Measurements from ENCODE around the gene ACAT2.

The ACAT2 gene

DNA sequence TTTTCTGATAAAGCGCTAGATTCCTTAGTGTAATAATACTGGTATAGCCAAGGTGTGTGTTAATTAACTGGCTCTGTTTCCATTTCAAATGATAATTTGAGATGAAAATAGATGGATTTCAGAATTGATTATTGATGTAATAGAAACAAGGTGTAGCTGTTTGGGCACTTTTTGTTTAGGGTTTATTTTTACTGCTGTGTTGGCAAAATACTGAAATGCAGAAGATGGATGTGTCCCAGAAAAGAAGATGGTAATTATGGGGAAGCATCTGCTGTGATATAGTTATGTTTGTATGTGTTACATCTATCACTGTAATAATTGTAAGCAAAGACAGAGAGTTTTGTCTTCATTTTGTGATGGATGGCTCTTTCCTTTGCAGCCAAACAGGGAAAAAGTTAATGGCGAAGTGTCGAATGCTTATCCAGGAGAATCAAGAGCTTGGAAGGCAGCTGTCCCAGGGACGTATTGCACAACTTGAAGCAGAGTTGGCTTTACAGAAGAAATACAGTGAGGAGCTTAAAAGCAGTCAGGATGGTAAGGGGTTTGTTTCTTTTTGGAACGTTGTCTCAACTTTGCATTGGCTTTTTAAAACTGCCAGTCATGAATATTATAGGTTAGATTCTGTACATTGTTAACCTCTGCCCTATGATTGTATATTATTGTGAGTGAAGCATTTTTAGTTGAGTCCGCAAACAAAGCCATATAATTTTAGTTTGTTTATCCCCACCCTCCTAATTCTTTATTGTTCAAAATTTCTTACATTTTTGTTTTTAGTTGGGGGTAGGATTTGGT is 8.6 kb upstream of the ACAT2 start:
- DNase-seq (ENCODE audit: low read depth, low spot score), result no peak
- no peak for TF ChIP-seq SUZ12 (IDR thresholded peaks at IDR 0.05; ENCODE audit: extremely low read depth, insufficient read depth, insufficient read length)
- TF ChIP-seq ZNF274 (IDR thresholded peaks at IDR 0.05; ENCODE audit: low read depth, low read length), result no peak
- no peak for TF ChIP-seq YY1 (IDR thresholded peaks at IDR 0.05; ENCODE audit: insufficient read depth, insufficient read length)
- H3K4me3 ChIP-seq (ENCODE audit: insufficient read length, low read depth), result no peak overlapping the region
- no peaks in the 10 kb centered on the region for H3K4me1 ChIP-seq (ENCODE audit: insufficient read depth, insufficient read length)
- peaks cover 61% of the 10 kb centered on the region for H3K36me3 ChIP-seq (ENCODE audit: insufficient read depth, insufficient read length, low read length)
- H3K9ac ChIP-seq (ENCODE audit: insufficient read length, low read depth), result no peak overlapping the region
- H3K27me3 ChIP-seq (ENCODE audit: insufficient read depth, insufficient read length), result no peaks in the 10 kb centered on the region
- H3K9me3 ChIP-seq (ENCODE audit: insufficient read depth, low read length), result no peaks in the 10 kb centered on the region

DNA sequence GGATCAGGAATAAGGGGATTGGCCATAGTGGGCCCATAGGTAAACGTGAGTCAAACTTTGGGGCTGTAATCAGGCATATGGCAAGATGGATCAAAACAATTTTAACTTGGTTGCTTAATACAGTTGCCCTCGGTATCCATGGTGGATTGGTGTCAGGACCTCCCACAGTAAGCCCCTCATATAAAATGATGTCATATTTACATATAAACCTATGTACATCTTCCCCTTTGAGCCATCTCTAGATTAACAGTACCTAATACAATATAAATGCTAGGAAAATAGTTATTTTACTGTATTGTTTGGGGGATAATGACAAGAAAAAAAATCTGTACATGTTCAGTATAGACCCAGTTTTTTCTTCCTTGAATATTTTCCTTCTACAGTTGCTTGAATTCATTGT is 7.4 kb upstream of the ACAT2 start:
- H3K4me3 ChIP-seq (ENCODE audit: insufficient read length, low read depth), result no peak overlapping the region
- DNase-seq (ENCODE audit: low read depth, low spot score), result no peak
- H3K27me3 ChIP-seq (ENCODE audit: insufficient read depth, insufficient read length), result no peaks in the 10 kb centered on the region
- H3K36me3 ChIP-seq (ENCODE audit: insufficient read depth, insufficient read length, low read length), result peaks cover 61% of the 10 kb centered on the region
- H3K9me3 ChIP-seq (ENCODE audit: insufficient read depth, low read length), result no peaks in the 10 kb centered on the region
- H3K9ac ChIP-seq (ENCODE audit: insufficient read length, low read depth), result no peak overlapping the region
- H3K4me1 ChIP-seq (ENCODE audit: insufficient read depth, insufficient read length), result no peaks in the 10 kb centered on the region
- TF ChIP-seq SUZ12 (IDR thresholded peaks at IDR 0.05; ENCODE audit: extremely low read depth, insufficient read depth, insufficient read length) (no peak), ZNF274 (IDR thresholded peaks at IDR 0.05; ENCODE audit: low read depth, low read length) (no peak), YY1 (IDR thresholded peaks at IDR 0.05; ENCODE audit: insufficient read depth, insufficient read length) (no peak)

DNA sequence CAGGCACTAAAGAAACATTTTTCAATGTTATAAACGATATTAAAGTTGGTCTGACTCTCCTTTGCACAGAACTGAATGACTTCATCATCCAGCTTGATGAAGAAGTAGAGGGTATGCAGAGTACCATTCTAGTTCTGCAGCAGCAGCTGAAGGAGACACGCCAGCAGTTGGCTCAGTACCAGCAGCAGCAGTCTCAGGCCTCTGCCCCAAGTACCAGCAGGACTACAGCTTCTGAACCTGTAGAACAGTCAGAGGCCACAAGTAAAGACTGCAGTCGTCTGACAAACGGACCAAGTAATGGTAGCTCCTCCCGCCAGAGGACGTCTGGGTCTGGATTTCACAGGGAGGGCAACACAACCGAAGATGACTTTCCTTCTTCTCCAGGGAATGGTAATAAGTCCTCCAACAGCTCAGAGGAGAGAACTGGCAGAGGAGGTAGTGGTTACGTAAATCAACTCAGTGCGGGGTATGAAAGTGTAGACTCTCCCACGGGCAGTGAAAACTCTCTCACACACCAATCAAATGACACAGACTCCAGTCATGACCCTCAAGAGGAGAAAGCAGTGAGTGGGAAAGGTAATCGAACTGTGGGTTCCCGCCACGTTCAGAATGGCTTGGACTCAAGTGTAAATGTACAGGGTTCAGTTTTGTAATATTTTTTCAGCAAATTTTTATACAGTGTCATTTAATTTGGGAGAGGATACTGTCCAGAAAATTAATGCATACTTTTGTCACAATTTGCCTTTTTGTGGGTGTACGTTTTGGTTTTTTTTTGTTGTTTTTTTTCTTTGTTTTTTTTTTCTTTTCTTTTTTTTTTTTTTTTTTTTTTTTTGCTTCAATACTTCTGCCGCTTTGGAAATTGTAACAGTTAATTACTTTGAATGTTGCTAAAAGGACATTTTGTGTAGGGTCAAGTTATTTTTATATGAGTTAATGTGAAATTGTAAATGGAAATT is 6.6 kb upstream of the ACAT2 start:
- no peak overlapping the region for H3K4me3 ChIP-seq (ENCODE audit: insufficient read length, low read depth)
- H3K4me1 ChIP-seq (ENCODE audit: insufficient read depth, insufficient read length), result no peaks in the 10 kb centered on the region
- peaks cover 61% of the 10 kb centered on the region for H3K36me3 ChIP-seq (ENCODE audit: insufficient read depth, insufficient read length, low read length)
- DNase-seq (ENCODE audit: low read depth, low spot score), result no peak
- no peaks in the 10 kb centered on the region for H3K9me3 ChIP-seq (ENCODE audit: insufficient read depth, low read length)
- no peak overlapping the region for H3K9ac ChIP-seq (ENCODE audit: insufficient read length, low read depth)
- no peaks in the 10 kb centered on the region for H3K27me3 ChIP-seq (ENCODE audit: insufficient read depth, insufficient read length)
- TF ChIP-seq YY1 (IDR thresholded peaks at IDR 0.05; ENCODE audit: insufficient read depth, insufficient read length), result no peak
- no peak for TF ChIP-seq SUZ12 (IDR thresholded peaks at IDR 0.05; ENCODE audit: extremely low read depth, insufficient read depth, insufficient read length)
- TF ChIP-seq ZNF274 (IDR thresholded peaks at IDR 0.05; ENCODE audit: low read depth, low read length), result no peak

DNA sequence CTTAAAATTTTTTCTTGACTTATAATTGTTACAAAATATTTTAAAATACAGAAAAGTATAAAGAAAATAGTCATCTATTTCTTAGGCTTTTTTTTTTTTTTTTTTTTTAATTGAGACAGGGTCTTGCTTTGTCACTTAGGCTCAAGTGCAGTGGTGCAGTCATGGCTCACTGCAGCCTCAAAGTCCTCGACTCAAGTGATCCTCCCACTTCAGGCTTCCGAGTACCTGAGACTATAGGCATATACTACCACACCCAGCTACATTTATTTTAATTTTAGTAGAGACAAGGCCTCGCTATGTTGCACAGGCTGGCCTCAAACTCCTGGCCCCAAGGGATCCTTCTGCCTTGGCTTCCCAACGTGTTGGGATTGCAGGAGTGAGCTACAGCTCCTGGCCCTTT is 5.3 kb upstream of the ACAT2 start:
- Histone ChIP-seq H3K36me3 (ENCODE audit: insufficient read depth, insufficient read length, low read length) (peaks cover 57% of the 10 kb centered on the region), H3K4me1 (ENCODE audit: insufficient read depth, insufficient read length) (no peaks in the 10 kb centered on the region), H3K9me3 (ENCODE audit: insufficient read depth, low read length) (no peaks in the 10 kb centered on the region), H3K4me3 (ENCODE audit: insufficient read length, low read depth) (no peak overlapping the region), H3K9ac (ENCODE audit: insufficient read length, low read depth) (no peak overlapping the region), H3K27me3 (ENCODE audit: insufficient read depth, insufficient read length) (no peaks in the 10 kb centered on the region)
- TF ChIP-seq SUZ12 (IDR thresholded peaks at IDR 0.05; ENCODE audit: extremely low read depth, insufficient read depth, insufficient read length), result no peak
- TF ChIP-seq ZNF274 (IDR thresholded peaks at IDR 0.05; ENCODE audit: low read depth, low read length), result no peak
- TF ChIP-seq YY1 (IDR thresholded peaks at IDR 0.05; ENCODE audit: insufficient read depth, insufficient read length), result no peak
- no peak for DNase-seq (ENCODE audit: low read depth, low spot score)

DNA sequence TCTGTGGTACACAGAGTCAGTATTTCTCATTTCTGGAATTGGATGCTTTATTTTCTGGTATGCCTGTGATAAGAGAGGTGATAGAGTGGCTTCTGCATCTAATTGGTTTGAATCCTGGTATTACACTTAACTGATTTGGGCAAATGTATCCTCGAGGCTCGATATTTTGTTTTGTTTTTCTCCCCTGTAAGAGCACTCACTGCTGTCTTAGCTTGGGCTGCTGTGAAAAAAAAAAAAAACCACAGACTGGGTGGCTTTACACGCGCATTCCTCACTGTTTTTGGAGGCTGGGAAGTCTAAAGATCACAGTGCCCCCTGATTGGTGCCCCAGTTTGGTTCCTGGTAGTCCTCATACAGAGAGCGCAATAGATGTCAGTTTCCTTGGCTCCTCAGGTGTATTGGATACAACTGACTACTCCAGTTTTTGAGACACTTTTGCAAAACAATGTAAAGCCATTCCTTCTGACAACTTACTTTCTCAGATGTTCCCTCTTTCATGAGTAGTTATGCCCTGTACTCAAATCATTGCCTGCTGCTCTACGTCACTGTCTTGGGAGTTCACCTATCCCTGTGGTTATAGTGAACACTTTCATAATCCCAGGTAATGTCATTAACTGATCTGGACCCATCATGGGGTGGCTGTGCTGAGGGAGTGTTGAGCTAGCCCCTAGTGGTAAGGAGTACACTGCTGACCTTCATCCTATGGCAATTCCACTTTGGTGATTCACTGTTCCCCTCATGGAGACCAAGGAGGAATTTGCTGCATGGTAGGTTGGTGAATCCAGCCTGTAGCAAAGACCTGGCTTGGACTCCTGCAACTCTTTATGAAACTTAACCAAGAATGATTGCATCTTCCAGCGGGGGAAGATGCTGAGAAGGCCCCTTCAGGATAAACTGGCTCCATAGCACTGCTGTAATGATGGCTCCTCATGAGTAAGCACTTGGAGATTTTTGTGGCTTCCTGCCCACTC is 3.5 kb upstream of the ACAT2 start:
- Histone ChIP-seq H3K36me3 (ENCODE audit: insufficient read depth, insufficient read length, low read length) (peaks cover 49% of the 10 kb centered on the region), H3K9me3 (ENCODE audit: insufficient read depth, low read length) (no peaks in the 10 kb centered on the region), H3K27me3 (ENCODE audit: insufficient read depth, insufficient read length) (no peaks in the 10 kb centered on the region), H3K9ac (ENCODE audit: insufficient read length, low read depth) (no peak overlapping the region), H3K4me3 (ENCODE audit: insufficient read length, low read depth) (no peak overlapping the region), H3K4me1 (ENCODE audit: insufficient read depth, insufficient read length) (no peaks in the 10 kb centered on the region)
- TF ChIP-seq ZNF274 (IDR thresholded peaks at IDR 0.05; ENCODE audit: low read depth, low read length) (no peak), SUZ12 (IDR thresholded peaks at IDR 0.05; ENCODE audit: extremely low read depth, insufficient read depth, insufficient read length) (no peak), YY1 (IDR thresholded peaks at IDR 0.05; ENCODE audit: insufficient read depth, insufficient read length) (no peak)
- DNase-seq (ENCODE audit: low read depth, low spot score), result no peak

DNA sequence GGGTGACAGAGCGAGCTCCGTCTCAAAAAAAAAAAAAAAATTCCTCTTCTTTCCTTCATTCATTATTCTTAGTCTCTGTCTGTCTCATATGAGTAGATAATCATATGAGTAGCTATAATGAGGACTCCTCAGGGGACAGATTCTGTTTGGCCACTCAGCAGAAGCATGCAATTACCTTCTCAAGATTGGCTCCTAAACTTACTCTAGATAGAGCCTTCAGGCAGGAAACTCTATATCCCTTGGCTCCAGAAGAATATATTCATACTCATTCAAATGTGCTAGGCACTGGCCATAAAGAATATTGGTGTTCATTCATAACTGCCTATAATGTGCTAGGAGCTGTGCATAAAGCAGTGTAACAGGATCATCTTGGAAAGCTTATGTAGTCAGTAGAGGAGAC is 2.2 kb upstream of the ACAT2 start:
- no peak overlapping the region for H3K9ac ChIP-seq (ENCODE audit: insufficient read length, low read depth)
- no peaks in the 10 kb centered on the region for H3K4me1 ChIP-seq (ENCODE audit: insufficient read depth, insufficient read length)
- peaks cover 47% of the 10 kb centered on the region for H3K36me3 ChIP-seq (ENCODE audit: insufficient read depth, insufficient read length, low read length)
- no peak overlapping the region for H3K4me3 ChIP-seq (ENCODE audit: insufficient read length, low read depth)
- no peak for TF ChIP-seq YY1 (IDR thresholded peaks at IDR 0.05; ENCODE audit: insufficient read depth, insufficient read length)
- TF ChIP-seq SUZ12 (IDR thresholded peaks at IDR 0.05; ENCODE audit: extremely low read depth, insufficient read depth, insufficient read length), result no peak
- no peak for TF ChIP-seq ZNF274 (IDR thresholded peaks at IDR 0.05; ENCODE audit: low read depth, low read length)
- DNase-seq (ENCODE audit: low read depth, low spot score), result no peak
- H3K9me3 ChIP-seq (ENCODE audit: insufficient read depth, low read length), result no peaks in the 10 kb centered on the region
- H3K27me3 ChIP-seq (ENCODE audit: insufficient read depth, insufficient read length), result no peaks in the 10 kb centered on the region
